HCT116 (cell line): ENCODE measurements around the gene MAML3. TPM values are rescaled to one million over a fixed set of nuclear protein-coding genes. Genes with fewer than 3 reads are reported as not detected.

ENCODE experiments used
- ATAC-seq: fragments of 200-7000 bp; cut with Tn5 transposase; 2 replicates; pipeline ENCODE4 v1.9.1; 2020; ENCODE audit warnings: mild to moderate bottlenecking, moderate library complexity
- BruUV-seq: library from RNA; stranded (reverse); fragments of 400-500 nt; replicated peaks from 2 replicates; lab custom pipeline; 2021; lab: Mats Ljungman, UMichigan
- CTCF ChIA-PET: fragments of 300-600 bp; sonication (Branson Sonifier 250); formaldehyde crosslinking; loops from one replicate; lab custom pipeline; 2021; ENCODE audit warnings: antibody characterized with exemption; lab: Charles Lee
- POLR2A ChIA-PET: fragments of 300-600, 350-600 bp; sonication (Branson Sonifier 250); formaldehyde crosslinking; loops from one replicate; lab custom pipeline; 2021; ENCODE audit warnings: antibody characterized with exemption; lab: Charles Lee
- RAD21 ChIA-PET, 2 experiments: fragments of 300-600 bp; sonication (Branson Sonifier 250); formaldehyde crosslinking; loops; one replicate each; lab custom pipeline; 2023; ENCODE audit warnings: low total read pairs in 2 of 2; ENCODE audit not compliant: uncharacterized antibody in 2 of 2, unreplicated experiment in 2 of 2, low non-redundant PET in 1 of 2; lab: Charles Lee
- DNase-seq: peaks from one replicate; pipeline ENCODE4 v3.0.0-alpha.2; 2010; ENCODE audit warnings: low read depth, low spot score
- H2AFZ ChIP-seq: fragments of 200-600 bp; shearing (Covaris generic), sonication (generic); 2 replicates; pipeline ENCODE4 v1.6.1; 2017; ENCODE audit warnings: low read depth, mixed run types, mixed read lengths, antibody characterized with exemption, low read length; ENCODE audit not compliant: poor library complexity, severe bottlenecking
- H3K27ac ChIP-seq: 2 replicates; pipeline ENCODE4 v1.5.1; 2012; ENCODE audit warnings: low read depth, low read length
- H3K27me3 ChIP-seq: fragments of 200-600 bp; sonication (generic); 2 replicates; pipeline ENCODE4 v1.6.1; 2016; ENCODE audit warnings: mixed run types, low read length, mixed read lengths; ENCODE audit not compliant: insufficient read depth
- H3K36me3 ChIP-seq, 2 experiments: fragments of 200-500 bp in 1 of 2; fragments of 200-600 bp in 1 of 2; sonication (Bioruptor generic) in 1 of 2; sonication (generic) in 1 of 2; 2 replicates each; pipeline versions ENCODE4 v1.5.1 to v1.6.1; 2014 to 2016; ENCODE audit warnings: low read length in 2 of 2, inconsistent platforms in 1 of 2, mixed read lengths in 1 of 2, mixed run types in 1 of 2; ENCODE audit not compliant: insufficient read depth in 2 of 2, control insufficient read depth in 1 of 2
- H3K4me1 ChIP-seq, 2 experiments: fragments of 200-600 bp in 1 of 2; sonication (generic) in 1 of 2; 2 replicates each; pipeline versions ENCODE4 v1.5.1 to v1.6.1; 2012 to 2017; ENCODE audit warnings: low read length in 2 of 2, inconsistent platforms in 1 of 2, mild to moderate bottlenecking in 1 of 2, mixed read lengths in 1 of 2, mixed run types in 1 of 2, moderate library complexity in 1 of 2; ENCODE audit not compliant: insufficient read depth in 2 of 2, control insufficient read depth in 1 of 2
- H3K4me2 ChIP-seq: fragments of 200-600 bp; sonication (generic); 2 replicates; pipeline ENCODE4 v1.6.1; 2017; ENCODE audit warnings: mixed run types, low read length, mixed read lengths
- H3K4me3 ChIP-seq, 2 experiments: fragments of 200-600 bp in 1 of 2; sonication (generic) in 1 of 2; replicated peaks in 1 of 2; 2 replicates each; pipeline ENCODE4 v1.5.1; 2011 to 2016; ENCODE audit warnings: low read length in 2 of 2, control low read depth in 1 of 2, low read depth in 1 of 2, mild to moderate bottlenecking in 1 of 2, mixed read lengths in 1 of 2, mixed run types in 1 of 2
- H3K79me2 ChIP-seq: fragments of 200-600 bp; sonication (generic); 2 replicates; pipeline ENCODE4 v1.6.1; 2017; ENCODE audit warnings: mild to moderate bottlenecking, mixed run types, low read length, moderate library complexity, mixed read lengths; ENCODE audit not compliant: insufficient read depth
- H3K9ac ChIP-seq: fragments of 200-600 bp; sonication (generic); 2 replicates; pipeline ENCODE4 v1.6.1; 2016; ENCODE audit warnings: low read length, mixed read lengths
- H3K9me2 ChIP-seq: fragments of 200-600 bp; sonication (generic), shearing (Covaris generic); 2 replicates; pipeline ENCODE4 v1.6.1; 2017; ENCODE audit warnings: mixed run types, mild to moderate bottlenecking, moderate library complexity; ENCODE audit not compliant: insufficient read depth
- H3K9me3 ChIP-seq, 2 experiments: fragments of 200-500 bp in 1 of 2; fragments of 200-600 bp in 1 of 2; sonication (Bioruptor generic) in 1 of 2; sonication (generic) in 1 of 2; 2 replicates each; pipeline ENCODE4 v1.6.1; 2014 to 2017; ENCODE audit warnings: low read length in 2 of 2, mixed read lengths in 2 of 2, inconsistent platforms in 1 of 2, low read depth in 1 of 2, mild to moderate bottlenecking in 1 of 2, mixed run types in 1 of 2, moderate library complexity in 1 of 2; ENCODE audit not compliant: control insufficient read depth in 1 of 2, insufficient read depth in 1 of 2
- H4K20me1 ChIP-seq: fragments of 200-600 bp; sonication (generic), shearing (Covaris generic); 2 replicates; pipeline ENCODE4 v1.6.1; 2017; ENCODE audit warnings: mixed run types, mild to moderate bottlenecking, moderate library complexity; ENCODE audit not compliant: insufficient read depth
- CBX3 ChIP-seq: IDR thresholded peaks from 2 replicates; pipeline ENCODE4 v1.6.1; 2012; ENCODE audit warnings: low read depth
- CTCF ChIP-seq, 3 experiments: fragments of 200-600 bp in 1 of 3; sonication (generic) in 1 of 3; IDR thresholded peaks in 2 of 3; conservative IDR thresholded peaks in 1 of 3; 2 replicates each; pipeline ENCODE4 v1.5.1; 2012 to 2017; ENCODE audit warnings: low read depth in 2 of 3, low read length in 2 of 3, antibody characterized with exemption in 1 of 3, borderline replicate concordance in 1 of 3, control low read depth in 1 of 3, mild to moderate bottlenecking in 1 of 3, mixed read lengths in 1 of 3, mixed run types in 1 of 3, moderate library complexity in 1 of 3; ENCODE audit not compliant: insufficient read depth in 1 of 3
- EGR1 ChIP-seq: IDR thresholded peaks from 2 replicates; pipeline ENCODE4 v1.6.1; 2012; ENCODE audit warnings: low read depth
- EZH2phosphoT487 ChIP-seq: fragments of 200-600 bp; IDR thresholded peaks from 2 replicates; pipeline ENCODE4 v1.6.1; 2018; ENCODE audit warnings: antibody characterized with exemption, borderline replicate concordance
- FOSL1 ChIP-seq: IDR thresholded peaks from 2 replicates; pipeline ENCODE4 v1.6.1; 2012; ENCODE audit warnings: low read depth
- POLR2A ChIP-seq: IDR thresholded peaks from 2 replicates; pipeline ENCODE4 v1.7.0; 2011; ENCODE audit warnings: borderline replicate concordance; ENCODE audit not compliant: insufficient read depth, insufficient read length; ENCODE audit errors: extremely low read depth
- RAD21 ChIP-seq: IDR thresholded peaks from 2 replicates; pipeline ENCODE4 v1.6.1; 2012; ENCODE audit warnings: low read depth, mild to moderate bottlenecking
- SIN3A ChIP-seq: IDR thresholded peaks from 2 replicates; pipeline ENCODE4 v1.6.1; 2012; ENCODE audit warnings: low read depth
- SRF ChIP-seq: IDR thresholded peaks from 2 replicates; pipeline ENCODE4 v1.6.1; 2012; ENCODE audit warnings: low read depth
- ZFX ChIP-seq: fragments of 450-650 bp; IDR thresholded peaks from 2 replicates; pipeline ENCODE4 v1.6.1; 2017
- ZNF274 ChIP-seq: fragments of 200-500 bp; sonication (Bioruptor generic); IDR thresholded peaks from 2 replicates; pipeline ENCODE4 v1.6.1; 2014; ENCODE audit warnings: mild to moderate bottlenecking, low read depth, low read length, inconsistent platforms
- intact Hi-C: fragments of 100-400 bp; cut with micrococcal nuclease; formaldehyde crosslinking; loops from 2 replicates; pipeline ENCODE4 v1.10.0; 2022
- total RNA-seq: library from RNA; stranded (reverse); gene quantifications from one replicate; pipeline ENCODE4 v1.2.1, GENCODE V29; 2021; ENCODE audit not compliant: unreplicated experiment
- TF ChIP-seq, protein P1 (sequence below): IDR thresholded peaks from 2 replicates; pipeline ENCODE4 v1.6.1; 2012
- TF ChIP-seq, protein P2 (sequence below): IDR thresholded peaks from 2 replicates; pipeline ENCODE4 v1.6.1; 2012; ENCODE audit warnings: low read depth

The MAML3 gene
- total RNA-seq, 1 experiment from 2014 or later = 3.1 TPM

DNA sequence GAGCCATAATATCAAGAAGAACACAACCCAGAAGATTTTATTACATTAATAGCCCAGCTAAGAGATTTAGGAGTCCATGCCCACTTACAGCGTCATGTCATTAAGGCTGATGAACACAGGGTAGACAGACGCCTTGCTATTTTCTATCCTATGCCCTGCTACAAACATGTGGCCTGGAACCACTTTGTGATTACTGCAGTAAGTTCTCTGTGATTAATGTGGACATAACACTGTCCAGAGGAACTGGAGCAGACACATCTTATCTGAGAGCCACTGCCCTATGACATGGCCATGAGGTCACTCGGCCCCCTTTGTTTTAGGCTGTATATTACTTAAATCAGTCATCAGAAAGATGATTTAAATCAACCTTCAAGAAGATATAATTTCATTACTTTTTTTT lies 211.7 kb downstream of the MAML3 start:
- CTCF ChIA-PET = no interaction called here

More for the DNA sequence above, 211.7 kb downstream of the MAML3 start:
- no peaks in the 10 kb centered on the region for H4K20me1 ChIP-seq
- no TSS peak for BruUV-seq
- H3K36me3 ChIP-seq = no peaks in the 10 kb centered on the region
- no peak for DNase-seq
- H3K4me2 ChIP-seq = no peak overlapping the region
- H3K9me2 ChIP-seq = no peaks in the 10 kb centered on the region
- no peak for TF ChIP-seq FOSL1
- TF ChIP-seq, protein P1, sequence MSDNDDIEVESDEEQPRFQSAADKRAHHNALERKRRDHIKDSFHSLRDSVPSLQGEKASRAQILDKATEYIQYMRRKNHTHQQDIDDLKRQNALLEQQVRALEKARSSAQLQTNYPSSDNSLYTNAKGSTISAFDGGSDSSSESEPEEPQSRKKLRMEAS = no peak
- no peak for TF ChIP-seq CTCF (IDR thresholded peaks at IDR 0.05 in 2 of 3, conservative IDR thresholded peaks at IDR 0.05 in 1 of 3; ENCODE audit: borderline replicate concordance in 1 of 3, insufficient read depth in 1 of 3, low read depth in 2 of 3, low read length in 2 of 3)
- TF ChIP-seq POLR2A = no peak
- no peak for TF ChIP-seq SRF
- TF ChIP-seq SIN3A = no peak
- no peak for TF ChIP-seq ZNF274
- no peak for TF ChIP-seq EGR1
- no peak for TF ChIP-seq RAD21
- no peak for TF ChIP-seq EZH2phosphoT487
- TF ChIP-seq, protein P2, sequence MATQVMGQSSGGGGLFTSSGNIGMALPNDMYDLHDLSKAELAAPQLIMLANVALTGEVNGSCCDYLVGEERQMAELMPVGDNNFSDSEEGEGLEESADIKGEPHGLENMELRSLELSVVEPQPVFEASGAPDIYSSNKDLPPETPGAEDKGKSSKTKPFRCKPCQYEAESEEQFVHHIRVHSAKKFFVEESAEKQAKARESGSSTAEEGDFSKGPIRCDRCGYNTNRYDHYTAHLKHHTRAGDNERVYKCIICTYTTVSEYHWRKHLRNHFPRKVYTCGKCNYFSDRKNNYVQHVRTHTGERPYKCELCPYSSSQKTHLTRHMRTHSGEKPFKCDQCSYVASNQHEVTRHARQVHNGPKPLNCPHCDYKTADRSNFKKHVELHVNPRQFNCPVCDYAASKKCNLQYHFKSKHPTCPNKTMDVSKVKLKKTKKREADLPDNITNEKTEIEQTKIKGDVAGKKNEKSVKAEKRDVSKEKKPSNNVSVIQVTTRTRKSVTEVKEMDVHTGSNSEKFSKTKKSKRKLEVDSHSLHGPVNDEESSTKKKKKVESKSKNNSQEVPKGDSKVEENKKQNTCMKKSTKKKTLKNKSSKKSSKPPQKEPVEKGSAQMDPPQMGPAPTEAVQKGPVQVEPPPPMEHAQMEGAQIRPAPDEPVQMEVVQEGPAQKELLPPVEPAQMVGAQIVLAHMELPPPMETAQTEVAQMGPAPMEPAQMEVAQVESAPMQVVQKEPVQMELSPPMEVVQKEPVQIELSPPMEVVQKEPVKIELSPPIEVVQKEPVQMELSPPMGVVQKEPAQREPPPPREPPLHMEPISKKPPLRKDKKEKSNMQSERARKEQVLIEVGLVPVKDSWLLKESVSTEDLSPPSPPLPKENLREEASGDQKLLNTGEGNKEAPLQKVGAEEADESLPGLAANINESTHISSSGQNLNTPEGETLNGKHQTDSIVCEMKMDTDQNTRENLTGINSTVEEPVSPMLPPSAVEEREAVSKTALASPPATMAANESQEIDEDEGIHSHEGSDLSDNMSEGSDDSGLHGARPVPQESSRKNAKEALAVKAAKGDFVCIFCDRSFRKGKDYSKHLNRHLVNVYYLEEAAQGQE = no peak
- no peak for TF ChIP-seq CBX3
- no peak for TF ChIP-seq ZFX
- H3K9me3 ChIP-seq = no peaks in the 10 kb centered on the region
- intact Hi-C loops = no loop called here
- no peaks in the 10 kb centered on the region for H3K79me2 ChIP-seq
- H2AFZ ChIP-seq = no peak overlapping the region
- no peaks in the 10 kb centered on the region for H3K27me3 ChIP-seq
- ChIA-PET POLR2A (no interaction called here), RAD21 (no interaction called here)
- H3K27ac ChIP-seq = no peak overlapping the region
- ATAC-seq = no peak
- no peak overlapping the region for H3K9ac ChIP-seq
- no peak overlapping the region for H3K4me3 ChIP-seq
- no peaks in the 10 kb centered on the region for H3K4me1 ChIP-seq
